ENCODE results near the gene ZFYVE28. TPM values are rescaled to one million over a fixed set of nuclear protein-coding genes. Genes with fewer than 3 reads are reported as not detected.
"Not testable (repeated sequence)": the region's sequence is repeated elsewhere in the genome, so short reads cannot be mapped to it uniquely, and the experiment has no call there.

Gene ZFYVE28
- total and polyA plus RNA-seq, 2 donors from 2014 or later: 8.0 to 18.9 TPM

DNA sequence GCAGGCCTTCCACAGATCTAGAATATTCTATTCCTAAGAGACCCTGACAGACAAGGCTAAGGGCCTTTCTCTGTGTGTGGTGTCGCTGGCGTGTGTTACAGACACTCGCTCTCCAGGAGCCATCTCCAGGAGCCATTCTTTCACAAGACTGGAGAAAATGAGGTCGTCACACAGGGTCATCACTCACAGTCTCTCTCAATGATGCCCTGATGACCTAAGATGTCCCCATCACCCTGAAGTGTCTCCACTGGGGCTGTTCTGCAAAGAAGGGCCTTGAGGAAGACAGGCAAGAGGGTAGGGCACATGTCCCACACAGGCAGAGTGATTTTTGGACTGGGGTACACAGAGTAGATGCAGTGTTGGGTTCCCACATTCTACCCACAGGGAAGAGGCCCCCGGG, 34.7 kb downstream of the ZFYVE28 start:
- DNase-seq (no peak), FAIRE-seq (no peak)
- intact Hi-C loops (cut with DNase I): no loop called here
- no peaks in the 10 kb centered on the region for H3K4me1 ChIP-seq (ENCODE audit: control insufficient read depth in 2 of 3, insufficient read depth in 2 of 3, low read depth in 1 of 3, low read length in 3 of 3)
- H3K27ac ChIP-seq (ENCODE audit: low read depth in 2 of 2, low read length in 2 of 2): no peak overlapping the region
- H3K4me3 ChIP-seq (ENCODE audit: low read length in 3 of 3): no peak overlapping the region
- no peaks in the 10 kb centered on the region for H3K27me3 ChIP-seq (ENCODE audit: control insufficient read depth, insufficient read depth, low read length)
- no peak overlapping the region for H3K9ac ChIP-seq (ENCODE audit: low read length in 3 of 3)
- no peaks in the 10 kb centered on the region for H3K9me3 ChIP-seq (ENCODE audit: control insufficient read depth in 2 of 3, insufficient read depth in 1 of 3, low read length in 3 of 3)
- TF ChIP-seq CTCF (IDR thresholded peaks at IDR 0.05; ENCODE audit: borderline replicate concordance, extremely low read depth, insufficient read depth): no peak
- no peaks in the 10 kb centered on the region for H3K36me3 ChIP-seq (ENCODE audit: control insufficient read depth in 2 of 3, insufficient read depth in 3 of 3, low read length in 3 of 3)

DNA sequence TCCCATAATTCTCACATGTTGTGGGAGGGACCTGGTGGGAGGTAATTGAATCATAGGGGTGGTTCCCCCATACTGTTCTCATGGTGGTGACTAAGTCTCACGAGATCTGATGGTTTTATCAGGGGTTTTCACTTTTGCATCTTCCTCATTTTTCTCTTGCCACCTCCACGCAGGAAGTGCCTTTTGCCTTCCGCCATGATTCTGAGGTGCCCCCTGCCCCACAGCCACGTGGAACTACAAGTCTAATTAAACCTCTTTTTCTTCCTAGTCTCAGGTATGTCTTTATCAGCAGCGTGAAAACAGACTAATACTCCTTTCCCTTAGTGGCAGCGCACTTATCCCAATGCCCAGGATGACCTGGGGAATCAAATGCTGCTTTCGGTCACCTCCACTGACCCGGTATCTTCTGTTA, 35.2 kb downstream of the ZFYVE28 start:
- FAIRE-seq; H3K36me3 ChIP-seq (ENCODE audit: control insufficient read depth in 2 of 3, insufficient read depth in 3 of 3, low read length in 3 of 3); H3K4me1 ChIP-seq (ENCODE audit: control insufficient read depth in 2 of 3, insufficient read depth in 2 of 3, low read depth in 1 of 3, low read length in 3 of 3); intact Hi-C loops (cut with DNase I); H3K9me3 ChIP-seq (ENCODE audit: control insufficient read depth in 2 of 3, insufficient read depth in 1 of 3, low read length in 3 of 3); H3K27ac ChIP-seq (ENCODE audit: low read depth in 2 of 2, low read length in 2 of 2); DNase-seq; H3K4me3 ChIP-seq (ENCODE audit: low read length in 3 of 3); H3K27me3 ChIP-seq (ENCODE audit: control insufficient read depth, insufficient read depth, low read length); H3K9ac ChIP-seq (ENCODE audit: low read length in 3 of 3): not testable (repeated sequence)

- H3K9me3 ChIP-seq (ENCODE audit: control insufficient read depth in 2 of 3, insufficient read depth in 1 of 3, low read length in 3 of 3); H3K4me1 ChIP-seq (ENCODE audit: control insufficient read depth in 2 of 3, insufficient read depth in 2 of 3, low read depth in 1 of 3, low read length in 3 of 3); H3K9ac ChIP-seq (ENCODE audit: low read length in 3 of 3); DNase-seq; H3K27ac ChIP-seq (ENCODE audit: low read depth in 2 of 2, low read length in 2 of 2); H3K36me3 ChIP-seq (ENCODE audit: control insufficient read depth in 2 of 3, insufficient read depth in 3 of 3, low read length in 3 of 3); FAIRE-seq; H3K4me3 ChIP-seq (ENCODE audit: low read length in 3 of 3); intact Hi-C loops (cut with DNase I); H3K27me3 ChIP-seq (ENCODE audit: control insufficient read depth, insufficient read depth, low read length): not testable (repeated sequence)
These were observed 35.7 kb downstream of the ZFYVE28 start for GRCh38 chr4:2382769-2383202.

DNA sequence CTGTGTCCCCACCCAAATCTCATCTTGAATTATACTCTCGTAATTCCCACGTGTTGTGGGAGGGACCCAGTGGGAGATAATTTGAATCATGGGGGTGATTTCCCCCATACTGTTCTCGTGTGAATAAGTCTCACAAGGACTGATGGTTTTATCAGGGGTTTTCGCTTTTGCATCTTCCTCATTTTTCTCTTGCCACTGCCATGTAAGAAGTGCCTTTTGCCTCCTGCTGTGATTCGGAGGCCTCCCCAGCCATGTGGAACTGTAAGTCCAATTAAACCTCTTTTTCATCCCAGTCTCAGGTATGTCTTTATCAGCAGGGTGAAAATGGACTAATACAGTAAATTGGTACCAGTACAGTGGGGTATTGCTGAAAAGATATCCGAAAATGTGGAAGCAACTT, 37.9 kb downstream of the ZFYVE28 start:
- FAIRE-seq; DNase-seq; H3K27ac ChIP-seq (ENCODE audit: low read depth in 2 of 2, low read length in 2 of 2); H3K4me1 ChIP-seq (ENCODE audit: control insufficient read depth in 2 of 3, insufficient read depth in 2 of 3, low read depth in 1 of 3, low read length in 3 of 3); intact Hi-C loops (cut with DNase I); H3K27me3 ChIP-seq (ENCODE audit: control insufficient read depth, insufficient read depth, low read length); H3K4me3 ChIP-seq (ENCODE audit: low read length in 3 of 3); H3K9me3 ChIP-seq (ENCODE audit: control insufficient read depth in 2 of 3, insufficient read depth in 1 of 3, low read length in 3 of 3); H3K36me3 ChIP-seq (ENCODE audit: control insufficient read depth in 2 of 3, insufficient read depth in 3 of 3, low read length in 3 of 3); H3K9ac ChIP-seq (ENCODE audit: low read length in 3 of 3): not testable (repeated sequence)

DNA sequence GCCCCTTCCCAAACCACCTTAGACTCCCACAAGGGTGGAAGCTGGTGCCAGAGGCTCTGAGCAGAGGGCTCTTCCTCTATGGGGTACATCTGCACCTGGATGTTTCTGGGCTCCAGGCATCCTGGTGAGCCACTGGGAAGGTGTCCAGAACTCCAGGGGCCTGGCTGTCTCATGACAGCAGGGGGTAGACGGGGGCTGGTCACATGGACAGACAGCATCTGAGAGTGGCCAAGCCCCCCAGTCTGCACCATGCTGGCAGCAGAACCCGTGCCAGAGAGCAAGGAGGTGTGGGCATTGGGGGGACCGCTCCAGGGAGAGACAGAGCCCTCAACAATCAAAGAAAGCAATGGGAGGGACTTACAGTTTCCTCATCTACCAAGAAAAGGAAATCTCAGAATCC, 39.5 kb downstream of the ZFYVE28 start:
- TF ChIP-seq CTCF (IDR thresholded peaks at IDR 0.05; ENCODE audit: borderline replicate concordance, extremely low read depth, insufficient read depth): no peak
- Histone ChIP-seq H3K36me3 (ENCODE audit: control insufficient read depth in 2 of 3, insufficient read depth in 3 of 3, low read length in 3 of 3) (no peaks in the 10 kb centered on the region), H3K4me1 (ENCODE audit: control insufficient read depth in 2 of 3, insufficient read depth in 2 of 3, low read depth in 1 of 3, low read length in 3 of 3) (no peaks in the 10 kb centered on the region), H3K27me3 (ENCODE audit: control insufficient read depth, insufficient read depth, low read length) (no peaks in the 10 kb centered on the region), H3K9ac (ENCODE audit: low read length in 3 of 3) (no peak overlapping the region), H3K27ac (ENCODE audit: low read depth in 2 of 2, low read length in 2 of 2) (no peak overlapping the region), H3K4me3 (ENCODE audit: low read length in 3 of 3) (no peak overlapping the region), H3K9me3 (ENCODE audit: control insufficient read depth in 2 of 3, insufficient read depth in 1 of 3, low read length in 3 of 3) (no peaks in the 10 kb centered on the region)
- intact Hi-C loops (cut with DNase I): no loop called here
- FAIRE-seq: no peak
- no peak for DNase-seq
